Urinary bladder (tissue), 2 donors: Measurements from ENCODE around the gene C2orf42. TPM values are rescaled to one million over a fixed set of nuclear protein-coding genes. Genes with fewer than 3 reads are reported as not detected.

ENCODE experiments used
- polyA plus RNA-seq: library from polyadenylated mRNA; stranded (reverse); fragments of 200-250 nt; gene quantifications from one replicate; pipeline ENCODE4 v1.2.3, GENCODE V29; 2013
- total RNA-seq: library from RNA; depleted of rRNA; stranded (reverse); fragments of >200 nt; gene quantifications from one replicate; pipeline ENCODE4 v1.2.3, GENCODE V29; 2014
- donor health status: healthy.

Gene C2orf42
- total and polyA plus RNA-seq, 2 donors, result 12.7 to 19.1 TPM

Other genes with a start within 250 kb of the C2orf42 start
- 2.9 TPM for gene ASPRV1, start 229.4 kb downstream of the C2orf42 start, total RNA-seq
- 1.9 TPM for gene ASPRV1, start 229.4 kb downstream of the C2orf42 start, polyA plus RNA-seq
- gene PCBP1, start 103.5 kb downstream of the C2orf42 start, total RNA-seq, result 51.8 TPM
- gene PCBP1, start 103.5 kb downstream of the C2orf42 start, polyA plus RNA-seq, result 370 TPM
- gene TIA1, start 57.6 kb upstream of the C2orf42 start, total RNA-seq, result 492 TPM
- 50.6 TPM for gene TIA1, start 57.6 kb upstream of the C2orf42 start, polyA plus RNA-seq
- 57.9 TPM for gene PCYOX1, start 67.1 kb upstream of the C2orf42 start, total RNA-seq
- 42.6 TPM for gene PCYOX1, start 67.1 kb upstream of the C2orf42 start, polyA plus RNA-seq
- 95.0 TPM for gene SNRPG, start 102.7 kb upstream of the C2orf42 start, total RNA-seq
- gene SNRPG, start 102.7 kb upstream of the C2orf42 start, polyA plus RNA-seq, result 101 TPM
- 22.7 TPM for gene FAM136A, start 111.0 kb upstream of the C2orf42 start, total RNA-seq
- gene FAM136A, start 111.0 kb upstream of the C2orf42 start, polyA plus RNA-seq, result 26.3 TPM